Subcutaneous abdominal adipose tissue (tissue), 5 donors: ENCODE data around the gene DLX6.

ENCODE experiments used
- H3K27ac ChIP-seq: one replicate; pipeline ENCODE4 v1.7.0; 2013; ENCODE audit warnings: low read depth, mild to moderate bottlenecking, inconsistent platforms, low read length, moderate library complexity
- H3K27me3 ChIP-seq, 5 donors: one replicate each; pipeline ENCODE4 v1.7.0; 2013; ENCODE audit warnings: low read length in 5 of 5, inconsistent platforms in 1 of 5; ENCODE audit not compliant: control insufficient read depth in 5 of 5, insufficient read depth in 4 of 5
- H3K36me3 ChIP-seq, 5 donors: one replicate each; pipeline ENCODE4 v1.7.0; 2013; ENCODE audit warnings: low read length in 5 of 5; ENCODE audit not compliant: control insufficient read depth in 5 of 5, insufficient read depth in 5 of 5
- H3K4me1 ChIP-seq, 5 donors: one replicate each; pipeline ENCODE4 v1.7.0; 2013; ENCODE audit warnings: low read length in 5 of 5, mild to moderate bottlenecking in 3 of 5, moderate library complexity in 1 of 5; ENCODE audit not compliant: control insufficient read depth in 5 of 5, insufficient read depth in 5 of 5
- H3K4me3 ChIP-seq, 5 donors: one replicate each; pipeline ENCODE4 v1.7.0; 2013; ENCODE audit warnings: low read length in 5 of 5, low read depth in 1 of 5
- H3K9ac ChIP-seq, 5 donors: one replicate each; pipeline ENCODE4 v1.7.0; 2013; ENCODE audit warnings: low read length in 5 of 5, mild to moderate bottlenecking in 4 of 5, moderate library complexity in 3 of 5
- H3K9me3 ChIP-seq, 5 donors: one replicate each; pipeline ENCODE4 v1.7.0; 2013; ENCODE audit warnings: low read length in 5 of 5; ENCODE audit not compliant: control insufficient read depth in 5 of 5
- donor health status: healthy.
- donor health status: healthy.
- donor health status: healthy.
- donor health status: healthy.
- donor health status: healthy.

DLX6 gene

DNA sequence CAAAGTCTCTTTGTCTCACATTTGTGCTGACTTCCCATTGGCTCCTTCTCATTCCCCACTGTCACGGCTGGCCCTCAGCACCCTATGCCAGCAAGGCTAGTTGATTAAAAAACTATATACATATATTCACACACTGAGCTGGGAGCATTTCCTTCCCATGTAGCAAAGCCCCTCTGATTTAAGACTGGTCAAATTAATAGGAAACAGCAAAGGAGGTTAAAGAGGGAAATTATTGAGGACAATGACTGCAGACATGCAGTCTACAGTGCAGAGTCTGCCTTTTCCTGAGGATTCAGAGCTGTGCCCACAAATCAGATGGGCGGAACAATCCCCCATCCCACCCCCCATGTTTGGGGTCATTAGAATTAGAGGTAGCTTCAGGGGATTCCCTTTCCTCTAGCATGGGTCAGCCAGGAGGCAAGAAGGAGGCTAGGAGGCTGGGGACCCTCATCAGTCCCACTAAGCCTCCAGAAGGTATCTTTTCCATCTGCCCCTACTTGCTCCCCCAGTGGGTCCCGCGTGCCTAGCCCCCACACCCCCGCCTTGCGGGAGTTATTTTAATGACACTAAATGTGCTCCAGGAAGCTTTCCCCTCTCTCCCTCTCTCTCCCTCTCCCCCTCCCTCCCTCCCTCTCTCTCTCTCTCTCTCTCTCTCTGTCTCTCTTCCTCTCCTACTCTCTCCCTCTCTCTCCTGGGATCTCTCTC is 9.8 kb upstream of the DLX6 start:
- Histone ChIP-seq H3K27ac (no peak overlapping the region), H3K4me3 (no peak overlapping the region), H3K27me3 (peaks cover 56 to 82% (median 72%) of the 10 kb centered on the region in 5 donors), H3K4me1 (peaks cover 0 to 13% (median 11%) of the 10 kb centered on the region in 5 donors), H3K9me3 (no peaks in the 10 kb centered on the region), H3K9ac (no peak overlapping the region), H3K36me3 (no peaks in the 10 kb centered on the region)

DNA sequence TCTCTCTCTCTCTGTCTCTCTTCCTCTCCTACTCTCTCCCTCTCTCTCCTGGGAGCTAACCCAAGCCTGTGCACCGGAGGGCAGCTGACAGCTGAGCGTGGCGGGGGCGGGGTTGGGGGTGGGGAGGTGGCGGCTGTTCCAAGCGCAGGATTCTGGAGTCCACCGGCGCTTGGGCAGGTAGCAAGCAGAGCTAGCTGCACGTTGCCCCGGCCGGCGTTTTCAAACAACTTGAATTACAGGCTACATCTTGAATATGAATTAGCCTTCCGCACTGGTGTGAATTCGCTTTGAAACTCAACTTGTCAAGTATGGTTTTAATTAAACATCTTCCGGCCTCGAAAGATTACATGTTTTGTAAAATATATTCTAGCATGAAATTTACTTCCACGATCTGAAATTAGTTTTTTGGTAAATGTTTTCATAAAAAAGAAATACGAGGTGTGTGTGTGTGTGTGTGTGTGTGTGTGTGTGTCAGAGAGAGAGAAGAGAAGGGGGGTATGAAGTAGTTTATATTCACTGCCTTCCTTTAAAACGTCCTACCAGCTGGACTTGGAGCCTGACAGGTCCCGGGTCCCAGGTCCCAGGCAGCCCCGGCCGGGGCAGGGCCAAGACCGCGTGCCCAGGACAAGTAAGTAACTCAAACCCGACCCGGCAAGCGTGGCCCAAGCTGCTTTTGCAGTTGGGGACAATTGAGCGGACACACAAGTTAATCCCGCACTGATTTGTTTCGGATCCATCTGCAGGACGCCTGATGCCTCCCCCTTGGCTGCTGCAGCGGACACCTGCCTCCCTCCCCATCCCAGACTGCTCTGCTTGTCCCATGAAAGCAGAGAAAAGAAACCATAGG is 9.0 kb upstream of the DLX6 start:
- Histone ChIP-seq H3K9ac (no peak overlapping the region), H3K4me1 (peaks cover 0 to 13% (median 11%) of the 10 kb centered on the region in 5 donors), H3K4me3 (no peak overlapping the region), H3K9me3 (no peaks in the 10 kb centered on the region), H3K27ac (no peak overlapping the region), H3K36me3 (no peaks in the 10 kb centered on the region), H3K27me3 (peaks cover 63 to 83% (median 80%) of the 10 kb centered on the region in 5 donors)

DNA sequence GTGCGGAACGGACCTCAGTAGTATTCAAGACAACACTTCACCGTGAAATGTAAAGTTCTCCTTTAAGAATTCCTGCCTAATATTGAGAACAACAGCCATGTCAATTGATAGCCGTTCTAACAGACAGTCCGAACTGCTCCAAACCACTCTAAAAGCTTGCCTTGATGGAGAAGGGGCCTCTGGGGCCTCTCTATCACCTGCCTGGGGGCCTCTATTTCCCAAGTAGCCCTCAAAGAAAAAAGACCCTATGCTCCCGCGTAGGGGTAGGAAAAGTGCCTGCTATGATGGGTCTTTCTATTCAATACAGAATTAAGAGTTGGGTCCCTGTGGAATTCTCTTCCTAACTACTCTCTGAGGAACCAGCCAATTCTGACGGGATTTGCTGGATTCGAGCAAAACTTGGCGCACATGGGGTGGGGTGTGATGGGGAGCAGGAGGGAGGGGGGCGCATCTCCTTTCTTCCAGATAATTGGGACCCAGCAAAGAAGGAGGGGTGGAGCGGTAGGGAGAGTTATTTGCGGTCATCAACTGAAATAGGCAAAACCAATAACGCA is 8.3 kb upstream of the DLX6 start:
- H3K9ac ChIP-seq: no peak overlapping the region
- H3K36me3 ChIP-seq: no peaks in the 10 kb centered on the region
- peaks cover 0 to 13% (median 11%) of the 10 kb centered on the region in 5 donors for H3K4me1 ChIP-seq
- peaks cover 63 to 87% (median 76%) of the 10 kb centered on the region in 5 donors for H3K27me3 ChIP-seq
- H3K9me3 ChIP-seq: no peaks in the 10 kb centered on the region
- no peak overlapping the region for H3K4me3 ChIP-seq
- no peak overlapping the region for H3K27ac ChIP-seq

DNA sequence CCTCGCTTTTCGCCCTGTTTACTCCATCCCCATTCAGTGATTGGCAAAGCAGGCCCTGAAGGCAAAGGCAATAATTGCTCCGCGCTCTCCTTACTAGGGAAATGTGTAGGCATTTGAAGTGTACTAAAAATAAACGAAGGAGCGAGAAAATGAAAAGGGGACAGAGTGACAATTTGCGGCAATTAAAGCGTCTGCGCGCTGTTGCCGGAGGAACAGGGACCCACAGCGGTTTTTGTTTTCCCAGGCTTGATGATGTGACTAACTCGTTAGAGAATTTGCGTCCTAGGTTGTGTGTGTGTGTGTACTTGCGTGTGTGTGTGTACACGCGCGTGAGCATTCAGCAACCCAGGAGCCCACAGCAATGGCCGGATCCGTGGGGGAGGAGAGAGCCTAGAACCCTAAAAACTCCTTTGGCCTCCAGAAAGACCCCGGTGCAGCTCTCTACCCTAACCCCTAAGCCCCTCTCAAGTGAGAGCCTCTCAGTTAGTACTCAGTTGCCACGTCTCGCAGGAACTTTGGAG is 7.8 kb upstream of the DLX6 start:
- Histone ChIP-seq H3K36me3 (no peaks in the 10 kb centered on the region), H3K27me3 (peaks cover 63 to 87% (median 76%) of the 10 kb centered on the region in 5 donors), H3K27ac (no peak overlapping the region), H3K9ac (no peak overlapping the region), H3K4me1 (peaks cover 0 to 9% (median 6%) of the 10 kb centered on the region in 5 donors), H3K9me3 (no peaks in the 10 kb centered on the region), H3K4me3 (no peak overlapping the region)

DNA sequence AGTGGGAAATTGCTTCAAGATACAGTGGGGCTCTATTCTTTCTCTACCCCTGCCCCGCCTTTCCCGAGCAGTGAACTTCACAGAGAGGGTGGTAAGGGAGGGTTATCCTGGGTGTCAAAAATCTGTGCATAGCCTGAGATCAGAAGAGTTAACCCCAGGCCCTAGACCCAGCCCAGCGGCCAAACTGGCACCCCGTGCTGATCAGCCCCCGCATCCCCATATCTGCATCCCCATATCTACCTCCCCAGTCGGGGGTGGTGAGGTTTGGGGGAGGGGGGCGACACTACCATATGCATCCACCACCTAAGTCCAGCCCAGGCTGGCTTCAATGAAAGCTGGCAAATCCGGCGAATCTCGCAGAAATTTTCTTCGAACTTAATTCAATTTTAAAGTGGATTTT is 7.0 kb upstream of the DLX6 start:
- no peak overlapping the region for H3K27ac ChIP-seq
- H3K4me3 ChIP-seq: no peak overlapping the region
- H3K4me1 ChIP-seq: peaks cover 0 to 5% (median 0%) of the 10 kb centered on the region in 5 donors
- no peaks in the 10 kb centered on the region for H3K36me3 ChIP-seq
- peaks cover 59 to 86% (median 77%) of the 10 kb centered on the region in 5 donors for H3K27me3 ChIP-seq
- H3K9ac ChIP-seq: no peak overlapping the region
- H3K9me3 ChIP-seq: no peaks in the 10 kb centered on the region

DNA sequence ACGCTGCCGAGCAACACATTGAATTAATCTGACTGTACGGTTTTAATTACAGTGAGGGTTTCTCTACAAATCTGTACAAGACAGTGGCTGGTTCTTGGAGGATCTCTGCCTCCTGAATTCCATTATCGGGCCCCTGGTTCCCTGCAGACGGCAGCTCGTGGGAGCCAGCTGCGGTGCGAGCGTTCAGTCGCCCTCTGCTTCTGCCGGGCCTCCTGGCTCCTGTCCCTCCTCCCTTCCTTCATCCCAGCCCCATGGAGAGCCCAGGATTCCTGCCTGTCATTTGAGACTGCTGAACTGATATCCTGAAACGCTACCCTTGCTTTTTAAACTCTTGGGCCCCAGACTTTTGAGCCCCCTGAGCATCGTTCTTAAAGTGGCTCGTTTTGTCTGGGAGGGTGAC is 6.6 kb upstream of the DLX6 start:
- H3K27ac ChIP-seq: no peak overlapping the region
- no peak overlapping the region for H3K9ac ChIP-seq
- H3K27me3 ChIP-seq: peaks cover 59 to 86% (median 78%) of the 10 kb centered on the region in 5 donors
- H3K4me3 ChIP-seq: no peak overlapping the region
- no peaks in the 10 kb centered on the region for H3K9me3 ChIP-seq
- H3K4me1 ChIP-seq: peaks cover 0 to 8% (median 2%) of the 10 kb centered on the region in 5 donors
- H3K36me3 ChIP-seq: no peaks in the 10 kb centered on the region

DNA sequence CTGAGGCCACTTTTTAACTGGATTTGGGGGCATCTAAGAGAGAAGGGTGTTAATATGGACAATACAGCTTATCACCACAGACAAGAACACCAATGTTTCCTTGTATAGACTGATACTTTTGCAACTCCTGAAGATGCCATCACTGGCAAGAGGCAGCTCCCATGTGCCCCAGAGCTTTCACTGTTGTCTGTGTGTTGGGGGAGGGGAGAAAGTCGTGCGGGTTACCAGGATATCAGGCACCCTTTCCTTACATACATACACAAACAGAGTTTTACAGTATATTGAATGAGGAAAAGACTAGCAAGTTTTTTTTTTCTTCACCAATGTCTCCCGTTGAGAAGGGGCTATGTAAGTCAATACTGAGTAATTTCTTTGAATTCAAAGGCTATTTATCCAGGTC is 4.1 kb upstream of the DLX6 start:
- Histone ChIP-seq H3K36me3 (no peaks in the 10 kb centered on the region), H3K27me3 (peaks cover 62 to 90% (median 77%) of the 10 kb centered on the region in 5 donors), H3K9me3 (no peaks in the 10 kb centered on the region), H3K27ac (no peak overlapping the region), H3K9ac (no peak overlapping the region), H3K4me1 (peaks cover 0 to 20% (median 19%) of the 10 kb centered on the region in 5 donors), H3K4me3 (no peak overlapping the region)

DNA sequence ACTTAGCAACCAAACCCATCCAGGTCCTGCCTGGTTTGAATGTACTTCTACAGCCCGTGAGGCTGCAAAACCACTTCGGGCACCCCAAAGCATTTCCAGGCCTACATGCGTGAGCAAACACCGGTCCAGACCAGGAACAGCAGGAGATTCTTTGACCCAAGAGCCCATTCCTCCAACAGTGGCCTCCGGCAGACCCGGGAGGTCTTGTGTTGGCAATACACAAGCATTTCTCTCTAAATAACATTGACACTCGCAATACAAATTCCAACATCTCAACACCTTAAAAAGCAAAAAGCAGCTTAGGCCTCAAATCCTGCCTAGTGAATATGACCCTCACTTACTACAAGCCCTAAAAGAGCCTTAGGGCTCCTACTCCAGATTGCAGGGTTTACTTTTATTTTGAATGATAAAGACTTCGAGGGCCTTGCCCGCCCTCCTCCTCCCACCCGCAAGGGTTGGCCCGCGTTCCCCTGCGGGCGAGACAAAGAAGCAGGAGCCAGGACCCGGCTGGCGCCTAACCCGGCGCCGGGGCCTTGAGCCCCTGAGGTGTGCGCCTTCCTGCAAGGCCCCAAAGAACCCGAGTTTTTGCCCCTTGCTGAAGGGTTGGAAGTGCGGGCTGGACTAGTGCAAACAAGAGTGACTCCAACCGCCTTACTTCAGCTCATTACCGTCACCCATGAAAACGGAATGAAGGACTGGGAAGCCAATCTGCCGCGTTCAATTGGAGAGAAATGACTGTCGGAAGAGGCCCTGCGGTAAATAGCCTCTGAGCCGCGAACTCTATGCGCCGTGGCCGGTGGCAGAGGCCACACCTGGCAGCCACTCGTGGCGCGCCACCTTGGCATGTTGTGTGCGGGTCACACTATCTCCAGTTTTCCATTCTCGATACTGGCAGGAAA is 3.4 kb upstream of the DLX6 start:
- Histone ChIP-seq H3K27me3 (peaks cover 61 to 88% (median 76%) of the 10 kb centered on the region in 5 donors), H3K27ac (no peak overlapping the region)

DNA sequence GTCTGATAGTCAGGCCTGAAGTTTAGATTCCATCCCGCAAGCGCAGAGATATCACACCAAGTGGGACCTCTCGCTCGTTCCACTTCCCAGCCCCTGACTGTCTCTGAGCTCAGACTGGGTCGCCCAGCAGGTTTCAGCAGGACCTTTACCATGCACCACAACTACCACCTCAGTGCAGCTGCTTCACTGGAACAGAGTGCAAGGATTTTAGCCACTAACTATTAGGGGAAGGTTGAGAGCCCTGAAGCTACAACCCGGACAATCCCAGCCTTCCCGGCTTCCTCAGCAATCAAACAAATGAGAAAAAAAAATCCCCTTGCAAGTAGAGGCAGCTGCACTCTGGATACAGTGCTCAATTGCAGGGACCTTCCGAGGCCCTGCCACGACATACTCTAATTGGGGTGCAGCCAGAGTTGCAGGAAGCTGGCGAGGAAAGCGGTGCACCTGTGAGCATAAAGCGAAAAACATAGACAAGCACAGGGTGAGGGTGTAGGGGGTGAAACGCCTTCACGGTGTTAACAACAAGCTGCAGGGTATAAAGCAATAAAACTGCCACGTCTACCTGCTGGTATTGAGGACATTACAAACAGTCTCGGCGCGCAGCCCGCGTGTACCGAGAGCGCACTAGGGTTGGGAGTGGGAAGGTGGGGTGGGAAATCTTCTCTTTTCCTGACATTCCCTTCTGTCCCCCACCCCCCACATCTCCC is 2.6 kb upstream of the DLX6 start:
- Histone ChIP-seq H3K4me1 (peaks cover 0 to 29% (median 27%) of the 10 kb centered on the region in 5 donors), H3K27me3 (peaks cover 57 to 88% (median 77%) of the 10 kb centered on the region in 5 donors), H3K4me3 (no peak overlapping the region), H3K36me3 (no peaks in the 10 kb centered on the region), H3K9ac (no peak overlapping the region), H3K27ac (no peak overlapping the region), H3K9me3 (no peaks in the 10 kb centered on the region)

More for the DNA sequence above, 3.4 kb upstream of the DLX6 start:
- no peaks in the 10 kb centered on the region for H3K36me3 ChIP-seq
- no peak overlapping the region for H3K9ac ChIP-seq
- H3K4me1 ChIP-seq: peaks cover 0 to 25% (median 24%) of the 10 kb centered on the region in 5 donors
- no peaks in the 10 kb centered on the region for H3K9me3 ChIP-seq
- H3K4me3 ChIP-seq: no peak overlapping the region
